H1 (cell line): ENCODE results near the gene CD81. TPM values are rescaled to one million over a fixed set of nuclear protein-coding genes. Genes with fewer than 3 reads are reported as not detected.

Experiments
- CTCF ChIA-PET: fragments of 300-600 bp; sonication (Branson Sonifier 250); formaldehyde crosslinking; loops from one replicate; lab custom pipeline; 2021; ENCODE audit not compliant: partially characterized antibody; lab: Charles Lee
- POLR2A ChIA-PET: fragments of 300-600 bp; sonication (Branson Sonifier 250); formaldehyde crosslinking; loops from one replicate; lab custom pipeline; 2021; ENCODE audit warnings: inconsistent platforms; ENCODE audit not compliant: partially characterized antibody; lab: Charles Lee
- DNase-seq, 2 experiments: peaks; one replicate each; pipeline versions ENCODE4 v3.0.0 to v3.0.0-alpha.2; 2010 to 2022; ENCODE audit warnings: low spot score in 2 of 2, low read depth in 1 of 2, mixed read lengths in 1 of 2
- FAIRE-seq: peaks from 2 replicates; lab custom pipeline; 2011; peaks lifted over from hg19 to GRCh38; lab: Jason Lieb, UNC
- H2AFZ ChIP-seq: 2 replicates; pipeline ENCODE4 v1.8.1; 2012; ENCODE audit warnings: low read length, inconsistent platforms
- H2AK5ac ChIP-seq: 2 replicates; pipeline ENCODE4 v1.6.1; 2013; ENCODE audit warnings: low read depth, low read length
- H2BK120ac ChIP-seq: replicated peaks from 2 replicates; pipeline ENCODE3; 2013; ENCODE audit warnings: low read depth, low read length, inconsistent platforms
- H2BK12ac ChIP-seq: 2 replicates; pipeline ENCODE4 v1.6.1; 2013; ENCODE audit warnings: low read depth, low read length
- H2BK15ac ChIP-seq: 2 replicates; pipeline ENCODE4 v1.6.1; 2013; ENCODE audit warnings: low read length
- H2BK20ac ChIP-seq: 2 replicates; pipeline ENCODE4 v1.6.1; 2013; ENCODE audit warnings: low read length
- H2BK5ac ChIP-seq: 2 replicates; pipeline ENCODE4 v1.6.1; 2013; ENCODE audit warnings: low read depth, low read length
- H3K14ac ChIP-seq: 2 replicates; pipeline ENCODE4 v1.6.1; 2013; ENCODE audit warnings: inconsistent platforms; ENCODE audit not compliant: insufficient read length
- H3K18ac ChIP-seq: 2 replicates; pipeline ENCODE4 v1.6.1; 2013; ENCODE audit warnings: low read length; ENCODE audit errors: extremely low read depth
- H3K23ac ChIP-seq: 2 replicates; pipeline ENCODE4 v1.6.1; 2013; ENCODE audit warnings: inconsistent platforms; ENCODE audit not compliant: insufficient read length
- H3K23me2 ChIP-seq: 2 replicates; pipeline ENCODE4 v1.6.1; 2013; ENCODE audit warnings: low read depth, low read length
- H3K27ac ChIP-seq: 2 replicates; pipeline ENCODE4 v1.6.1; 2011; ENCODE audit warnings: low read depth, low read length, inconsistent platforms
- H3K27me3 ChIP-seq, 4 experiments: replicated peaks in 1 of 4; 1 replicate in 1 of 4; 2 replicates in 3 of 4; pipeline versions ENCODE4 v1.6.1 to v1.8.1; 2011 to 2013; ENCODE audit warnings: low read length in 3 of 4, mild to moderate bottlenecking in 3 of 4, inconsistent platforms in 2 of 4, mixed read lengths in 2 of 4, moderate library complexity in 1 of 4; ENCODE audit not compliant: control insufficient read depth in 3 of 4, insufficient read depth in 3 of 4; ENCODE audit errors: extremely low read depth in 1 of 4
- H3K36me3 ChIP-seq, 4 experiments: 2 replicates each; pipeline versions ENCODE4 v1.6.1 to v1.8.1; 2011 to 2013; ENCODE audit warnings: mild to moderate bottlenecking in 4 of 4, low read length in 3 of 4, moderate library complexity in 2 of 4, control low read depth in 1 of 4, inconsistent platforms in 1 of 4; ENCODE audit not compliant: insufficient read depth in 4 of 4, control insufficient read depth in 2 of 4
- H3K4ac ChIP-seq: replicated peaks from 2 replicates; pipeline ENCODE3; 2013; ENCODE audit warnings: low read length, low read depth, mixed read lengths, inconsistent platforms; ENCODE audit not compliant: insufficient read length
- H3K4me1 ChIP-seq, 4 experiments: replicated peaks in 1 of 4; 1 replicate in 1 of 4; 2 replicates in 3 of 4; pipeline versions ENCODE4 v1.6.1 to v1.8.1; 2011 to 2013; ENCODE audit warnings: low read length in 3 of 4, inconsistent platforms in 2 of 4, mixed read lengths in 1 of 4; ENCODE audit not compliant: insufficient read depth in 4 of 4, control insufficient read depth in 3 of 4
- H3K4me2 ChIP-seq, 2 experiments: 2 replicates each; pipeline versions ENCODE4 v1.6.1 to v1.8.1; 2011 to 2013; ENCODE audit warnings: low read depth in 2 of 2, low read length in 2 of 2, control low read depth in 1 of 2, inconsistent platforms in 1 of 2, mild to moderate bottlenecking in 1 of 2; ENCODE audit not compliant: insufficient read depth in 1 of 2
- H3K4me3 ChIP-seq, 4 experiments: fragments of 200-600, 300-600 bp in 1 of 4; sonication (generic), shearing (Covaris generic), sonication (Bioruptor Twin) in 1 of 4; 2 replicates each; pipeline versions ENCODE4 v1.5.1 to v1.8.1; 2011 to 2016; ENCODE audit warnings: low read length in 4 of 4, low read depth in 3 of 4, control low read depth in 2 of 4, inconsistent platforms in 2 of 4, mild to moderate bottlenecking in 2 of 4, mixed read lengths in 1 of 4, moderate library complexity in 1 of 4; ENCODE audit not compliant: insufficient read depth in 2 of 4; ENCODE audit errors: extremely low read depth in 1 of 4
- H3K56ac ChIP-seq: replicated peaks from 2 replicates; pipeline ENCODE3; 2013; ENCODE audit warnings: low read depth, mild to moderate bottlenecking, mixed read lengths, low read length, inconsistent platforms; ENCODE audit not compliant: insufficient read length
- H3K79me1 ChIP-seq: 2 replicates; pipeline ENCODE4 v1.6.1; 2013; ENCODE audit warnings: low read depth, low read length, control low read depth
- H3K79me2 ChIP-seq, 2 experiments: 2 replicates each; pipeline versions ENCODE4 v1.6.1 to v1.8.1; 2012 to 2013; ENCODE audit warnings: low read length in 2 of 2, mild to moderate bottlenecking in 2 of 2, inconsistent platforms in 1 of 2; ENCODE audit not compliant: insufficient read depth in 2 of 2, control insufficient read depth in 1 of 2
- H3K9ac ChIP-seq, 4 experiments: replicated peaks in 1 of 4; 1 replicate in 1 of 4; 2 replicates in 3 of 4; pipeline versions ENCODE4 v1.6.1 to v1.8.1; 2011 to 2013; ENCODE audit warnings: low read depth in 3 of 4, low read length in 3 of 4, control low read depth in 2 of 4, mild to moderate bottlenecking in 2 of 4, moderate library complexity in 2 of 4, inconsistent platforms in 1 of 4; ENCODE audit errors: extremely low read depth in 1 of 4
- H3K9me3 ChIP-seq, 2 experiments: 2 replicates each; pipeline versions ENCODE4 v1.6.1 to v1.8.1; 2012 to 2013; ENCODE audit warnings: mild to moderate bottlenecking in 2 of 2, moderate library complexity in 2 of 2, control low read depth in 1 of 2, inconsistent platforms in 1 of 2, low read depth in 1 of 2, low read length in 1 of 2, mixed read lengths in 1 of 2; ENCODE audit not compliant: insufficient read depth in 2 of 2
- H4K20me1 ChIP-seq, 2 experiments: replicated peaks in 1 of 2; 2 replicates each; pipeline versions ENCODE3 to v1.8.1; 2011 to 2013; ENCODE audit warnings: inconsistent platforms in 2 of 2, low read length in 2 of 2, mild to moderate bottlenecking in 1 of 2; ENCODE audit not compliant: insufficient read depth in 2 of 2, control insufficient read depth in 1 of 2
- H4K5ac ChIP-seq: 2 replicates; pipeline ENCODE4 v1.6.1; 2013; ENCODE audit warnings: low read length, low read depth, mixed read lengths, inconsistent platforms; ENCODE audit not compliant: insufficient read length
- H4K8ac ChIP-seq: 2 replicates; pipeline ENCODE4 v1.8.0; 2013; ENCODE audit warnings: mild to moderate bottlenecking, moderate library complexity, low read length, inconsistent platforms; ENCODE audit not compliant: insufficient read depth; ENCODE audit errors: extremely low read depth
- H4K91ac ChIP-seq: replicated peaks from 2 replicates; pipeline ENCODE3; 2013; ENCODE audit warnings: low read length, mixed read lengths, inconsistent platforms; ENCODE audit not compliant: insufficient read length
- NANOG ChIP-seq: IDR thresholded peaks from 2 replicates; pipeline ENCODE4 v1.6.1; 2011; ENCODE audit warnings: low read length, low read depth, mild to moderate bottlenecking, inconsistent platforms; ENCODE audit not compliant: insufficient read depth, poor library complexity, severe bottlenecking
- SUZ12 ChIP-seq: fragments of 200-600 bp; sonication (generic); IDR thresholded peaks from 2 replicates; pipeline ENCODE4 v1.6.1; 2012; ENCODE audit warnings: mild to moderate bottlenecking, inconsistent platforms, low read length, moderate library complexity, mixed read lengths
- WGBS, 2 experiments: shearing (Covaris generic) in 1 of 2; methylation state at CpG; one replicate each; pipeline versions ENCODE4 v1.1.6 to v1.1.7; 2013 to 2015; ENCODE audit warnings: low lambda C conversion rate in 2 of 2, mixed read lengths in 2 of 2, inconsistent platforms in 1 of 2, low coverage in 1 of 2, missing lambda C conversion rate in 1 of 2; ENCODE audit not compliant: insufficient replicate concordance in 2 of 2, insufficient coverage in 1 of 2, insufficient read length in 1 of 2; ENCODE audit errors: extremely low coverage in 1 of 2, missing lambda C conversion rate in 1 of 2; 5-methylcytosine and 5-hydroxymethylcytosine counted together
- polyA plus RNA-seq, 7 experiments: library from polyadenylated mRNA; depleted of rRNA in 3 of 7; stranded (reverse) in 5 of 7; unstranded in 2 of 7; fragments of >200 nt in 5 of 7; fragments of 200-250 nt in 2 of 7; gene quantifications; 1 replicate in 5 of 7; 2 replicates in 1 of 7; 4 replicates in 1 of 7; pipeline versions ENCODE4 v1.2.1 to v1.2.3, GENCODE V29; 2011 to 2013; ENCODE audit warnings: missing spikeins in 2 of 7, mixed read lengths in 2 of 7
- total RNA-seq: library from RNA; stranded (reverse); fragmentation: NEBNext Ultra II Directional; extraction: Animal tissue kit (Norgen Biotek cat#: 25700); gene quantifications from 2 replicates; pipeline ENCODE4 v1.2.1, GENCODE V29; 2021
- TF ChIP-seq, protein P1 (sequence below), 3 experiments: IDR thresholded peaks; 1 replicate in 2 of 3; 2 replicates in 1 of 3; pipeline versions ENCODE4 v1.5.1 to v1.6.1; 2011; ENCODE audit warnings: low read length in 3 of 3, mild to moderate bottlenecking in 3 of 3, inconsistent platforms in 2 of 3, low read depth in 1 of 3, moderate library complexity in 1 of 3; ENCODE audit not compliant: insufficient read depth in 1 of 3; ENCODE audit errors: control extremely low read depth in 1 of 3

The CD81 gene
- total and polyA plus RNA-seq, 2 of the 8 experiments (the other 6 are each of a cell fraction or from before 2014, with no cell fraction given) = 238 to 309 TPM

DNA sequence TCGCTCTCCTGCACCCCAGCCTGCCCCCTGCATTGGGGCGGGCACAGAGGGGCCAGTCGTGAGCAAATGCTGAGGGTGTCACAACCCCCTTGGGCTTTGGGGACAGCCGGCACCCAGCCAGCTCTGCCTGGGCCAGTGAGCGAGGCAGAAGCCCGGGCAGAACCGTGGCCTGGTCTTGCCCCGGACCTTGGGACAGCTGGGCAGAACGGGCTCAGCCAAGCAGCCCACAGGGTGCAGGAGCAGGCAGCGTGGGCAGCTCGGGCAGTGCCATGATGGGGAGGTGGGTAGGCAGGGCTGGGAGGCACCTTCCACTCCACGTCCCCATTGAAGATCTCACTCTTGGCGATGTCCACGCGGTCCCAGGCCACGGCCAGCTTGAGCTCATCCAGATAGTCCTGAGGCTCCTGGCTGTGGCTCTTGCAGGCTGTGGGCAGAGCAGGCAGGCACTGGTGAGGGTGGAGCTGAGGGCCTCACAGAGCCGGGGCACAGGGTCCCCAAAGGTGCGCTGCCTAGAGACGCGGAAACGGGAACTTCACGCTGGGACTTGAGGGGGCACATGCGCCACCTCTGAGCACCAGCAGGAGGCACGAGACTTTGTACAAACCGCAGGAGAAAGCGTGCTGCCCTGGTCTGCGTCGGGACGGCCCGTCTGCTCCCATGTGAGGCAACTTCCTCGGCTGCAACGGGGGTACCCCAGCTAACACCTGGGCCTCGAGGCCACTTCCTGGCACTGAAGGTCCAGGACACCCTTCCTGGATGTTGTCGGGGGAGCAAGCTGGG lies 38.7 kb downstream of the CD81 start:
- ChIA-PET CTCF (interaction anchor here (0.6 to 9.2 kb wide), 11 partner anchors 11 to 229 kb away, joined by 3 to 196 read pairs (median 4); partner anchors contain the start of gene TSSC4), POLR2A (interaction anchor here (0.9 to 1.7 kb wide), 2 partner anchors 13 to 14 kb away, joined by 3 to 4 read pairs; no protein-coding TSS in a partner anchor)
- H3K18ac ChIP-seq = no peak overlapping the region
- H2BK12ac ChIP-seq = no peak overlapping the region
- 94% methylated on average over 33 of the region's 34 CpGs; no CpG with 5 or more reads in 1 of the 2 experiments for WGBS, 2 experiments
- H3K79me2 ChIP-seq = no peaks in the 10 kb centered on the region
- H3K4ac ChIP-seq = no peak overlapping the region
- TF ChIP-seq SUZ12 (no peak), NANOG (no peak)
- TF ChIP-seq, protein P1, sequence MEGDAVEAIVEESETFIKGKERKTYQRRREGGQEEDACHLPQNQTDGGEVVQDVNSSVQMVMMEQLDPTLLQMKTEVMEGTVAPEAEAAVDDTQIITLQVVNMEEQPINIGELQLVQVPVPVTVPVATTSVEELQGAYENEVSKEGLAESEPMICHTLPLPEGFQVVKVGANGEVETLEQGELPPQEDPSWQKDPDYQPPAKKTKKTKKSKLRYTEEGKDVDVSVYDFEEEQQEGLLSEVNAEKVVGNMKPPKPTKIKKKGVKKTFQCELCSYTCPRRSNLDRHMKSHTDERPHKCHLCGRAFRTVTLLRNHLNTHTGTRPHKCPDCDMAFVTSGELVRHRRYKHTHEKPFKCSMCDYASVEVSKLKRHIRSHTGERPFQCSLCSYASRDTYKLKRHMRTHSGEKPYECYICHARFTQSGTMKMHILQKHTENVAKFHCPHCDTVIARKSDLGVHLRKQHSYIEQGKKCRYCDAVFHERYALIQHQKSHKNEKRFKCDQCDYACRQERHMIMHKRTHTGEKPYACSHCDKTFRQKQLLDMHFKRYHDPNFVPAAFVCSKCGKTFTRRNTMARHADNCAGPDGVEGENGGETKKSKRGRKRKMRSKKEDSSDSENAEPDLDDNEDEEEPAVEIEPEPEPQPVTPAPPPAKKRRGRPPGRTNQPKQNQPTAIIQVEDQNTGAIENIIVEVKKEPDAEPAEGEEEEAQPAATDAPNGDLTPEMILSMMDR (IDR thresholded peaks at IDR 0.05; ENCODE audit: control extremely low read depth in 1 of 3, insufficient read depth in 1 of 3, low read depth in 1 of 3, low read length in 3 of 3) = peak; percentile 21 to 39 (median 22); a peak in 3 of 4 replicates
- no peak for DNase-seq
- H3K23ac ChIP-seq = no peak overlapping the region
- no peak overlapping the region for H2BK120ac ChIP-seq
- no peak overlapping the region for H2BK5ac ChIP-seq
- H3K79me1 ChIP-seq = no peaks in the 10 kb centered on the region
- H3K9ac ChIP-seq = no peak overlapping the region
- H3K4me3 ChIP-seq = no peak overlapping the region
- H3K4me2 ChIP-seq = no peak overlapping the region
- H3K27me3 ChIP-seq = no peaks in the 10 kb centered on the region; a peak in 2 of 7 replicates
- H4K5ac ChIP-seq = no peak overlapping the region
- H3K27ac ChIP-seq = no peak overlapping the region
- no peak for FAIRE-seq
- no peak overlapping the region for H2AFZ ChIP-seq
- H3K4me1 ChIP-seq = peaks cover 0 to 5% (median under 1%) of the 10 kb centered on the region in 4 experiments; a peak in 2 of 7 replicates
- no peak overlapping the region for H2BK15ac ChIP-seq
- H4K20me1 ChIP-seq = no peaks in the 10 kb centered on the region
- no peak overlapping the region for H2AK5ac ChIP-seq
- no peak overlapping the region for H3K14ac ChIP-seq
- no peaks in the 10 kb centered on the region for H3K36me3 ChIP-seq
- H2BK20ac ChIP-seq = no peak overlapping the region
- no peaks in the 10 kb centered on the region for H3K9me3 ChIP-seq
- no peak overlapping the region for H4K91ac ChIP-seq
- H3K56ac ChIP-seq = no peak overlapping the region
- no peaks in the 10 kb centered on the region for H3K23me2 ChIP-seq
- H4K8ac ChIP-seq = no peak overlapping the region
